ENCODE measurements around the gene PDE4B.

- no peak for TF ChIP-seq CTCF (IDR thresholded peaks at IDR 0.05)
- no peak for TF ChIP-seq POLR2A (IDR thresholded peaks at IDR 0.05)
These were observed 23.1 kb upstream of the PDE4B start for GRCh38 chr1:65769636-65770035.

Data from heart left ventricle (tissue), 13 donors.